HG02981 (cell line): ENCODE results near the gene LTBP2.

ENCODE experiments used
- ATAC-seq: cut with Tn5 transposase; IDR thresholded peaks from one replicate; pipeline ENCODE4 v1.9.1; 2021; ENCODE audit warnings: mild to moderate bottlenecking, moderate library complexity; ENCODE audit not compliant: unreplicated experiment

LTBP2 gene

DNA sequence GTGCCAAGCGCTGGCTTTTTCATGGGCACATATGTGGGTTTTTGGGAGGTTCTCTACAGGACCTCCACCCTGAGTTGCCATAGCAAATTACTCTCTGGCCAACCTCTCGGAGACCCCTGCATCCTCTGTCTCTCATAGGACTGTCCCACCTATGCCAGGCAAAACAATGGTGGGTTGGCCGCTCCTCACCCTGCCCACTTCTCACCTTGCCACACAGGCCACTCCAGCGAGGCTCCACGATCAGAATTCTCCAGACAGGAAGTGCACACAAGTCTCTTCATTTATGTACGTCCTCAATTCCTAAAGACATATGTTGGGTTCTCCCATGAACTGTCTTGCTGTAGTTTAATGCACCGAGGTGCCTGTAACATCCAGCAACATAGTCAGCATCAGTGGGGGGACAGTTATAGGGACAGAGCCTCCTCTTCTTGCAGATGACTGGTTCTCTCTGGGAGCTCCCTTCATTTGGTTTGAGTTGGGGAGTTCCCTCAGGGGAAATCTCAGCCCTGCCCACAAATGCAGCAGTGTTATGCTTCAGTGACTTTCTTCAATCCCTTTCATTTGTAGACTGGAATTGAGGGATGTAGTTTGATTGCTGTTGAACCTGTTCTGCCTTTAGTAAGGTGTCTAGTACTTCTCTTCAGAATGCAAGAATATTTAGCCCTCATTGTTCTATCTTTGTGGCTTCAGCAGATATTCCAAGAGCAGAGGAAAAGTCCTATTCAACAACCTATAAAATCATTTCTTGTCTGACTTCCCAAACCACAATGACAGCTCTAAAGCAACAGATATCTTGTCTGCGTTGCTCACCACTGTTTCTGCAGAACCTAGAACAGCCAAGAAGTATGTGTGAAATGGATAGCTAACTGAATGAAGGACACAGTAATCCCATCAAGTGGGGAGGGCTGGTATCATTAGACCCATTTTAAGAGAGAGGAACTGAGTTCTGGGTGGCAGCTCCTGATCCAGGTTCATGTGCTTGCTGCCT, 2.8 kb upstream of the LTBP2 start:
- ATAC-seq: no peak

DNA sequence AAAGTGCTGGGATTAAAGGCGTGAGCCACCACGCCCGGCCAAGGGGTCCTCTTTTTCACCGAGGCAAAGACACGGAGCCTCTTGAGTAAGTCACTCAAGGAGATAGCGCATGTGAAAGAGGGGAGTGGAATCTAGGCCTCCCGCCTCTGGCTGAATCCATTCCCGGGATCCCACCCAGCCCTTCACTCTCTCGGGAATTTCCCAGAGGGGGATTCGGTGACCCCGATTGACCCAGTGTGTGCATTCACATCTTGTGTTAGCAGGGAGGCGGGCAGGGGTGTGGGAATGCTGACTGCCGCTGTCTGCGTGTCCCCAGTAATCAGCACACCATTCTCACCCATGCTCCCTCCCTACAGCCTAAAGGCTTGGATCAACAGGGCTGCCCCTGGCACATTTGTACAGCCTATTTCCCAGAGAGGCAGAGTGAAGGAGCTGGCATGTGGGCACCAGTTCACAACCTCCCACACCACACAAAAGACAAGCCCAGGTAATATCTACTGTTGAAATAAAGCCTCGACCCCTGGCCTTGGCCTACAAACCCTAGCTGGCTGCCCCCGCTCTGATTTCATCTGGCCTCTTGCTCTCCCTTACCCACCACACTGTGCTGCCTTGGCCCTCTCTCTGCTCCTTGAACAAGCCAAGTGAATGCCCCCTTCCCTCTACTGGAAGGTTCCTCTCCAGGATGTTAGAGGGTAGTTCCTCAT, 1.3 kb upstream of the LTBP2 start:
- no peak for ATAC-seq

DNA sequence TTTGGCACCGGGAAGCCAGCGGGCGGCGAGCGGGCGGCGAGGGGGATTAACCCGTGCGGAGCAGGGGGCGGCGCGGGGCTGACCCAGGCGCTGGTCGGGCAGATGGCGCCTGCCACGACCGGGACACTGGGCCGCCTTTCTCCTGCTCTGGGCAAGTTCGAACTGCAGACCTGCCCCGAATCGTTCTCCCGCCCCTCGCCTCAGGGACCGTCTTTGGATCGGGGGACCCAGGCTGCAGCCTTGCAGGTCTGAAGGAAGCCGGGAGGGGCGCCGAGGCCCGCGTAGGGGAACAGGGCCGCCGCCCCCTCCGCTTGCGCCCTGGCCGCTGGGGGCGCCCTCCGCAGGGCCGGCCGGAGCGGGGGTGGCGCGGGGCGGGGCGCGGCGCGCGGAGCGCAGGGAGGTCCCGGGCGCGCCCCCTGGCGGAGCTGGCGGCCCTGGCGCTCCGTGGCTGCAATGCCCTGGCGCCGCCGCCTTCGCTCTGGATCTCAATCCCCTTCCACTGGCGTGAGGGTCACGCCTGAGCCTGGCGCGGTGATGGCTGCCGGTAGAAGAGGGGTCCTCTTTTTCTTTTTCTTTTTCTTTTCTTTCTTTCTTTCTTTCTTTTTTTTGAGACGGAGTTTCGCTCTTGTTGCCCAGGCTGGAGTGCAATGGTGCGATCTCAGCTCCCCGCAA, 449 bp upstream of the LTBP2 start:
- ATAC-seq: no peak

DNA sequence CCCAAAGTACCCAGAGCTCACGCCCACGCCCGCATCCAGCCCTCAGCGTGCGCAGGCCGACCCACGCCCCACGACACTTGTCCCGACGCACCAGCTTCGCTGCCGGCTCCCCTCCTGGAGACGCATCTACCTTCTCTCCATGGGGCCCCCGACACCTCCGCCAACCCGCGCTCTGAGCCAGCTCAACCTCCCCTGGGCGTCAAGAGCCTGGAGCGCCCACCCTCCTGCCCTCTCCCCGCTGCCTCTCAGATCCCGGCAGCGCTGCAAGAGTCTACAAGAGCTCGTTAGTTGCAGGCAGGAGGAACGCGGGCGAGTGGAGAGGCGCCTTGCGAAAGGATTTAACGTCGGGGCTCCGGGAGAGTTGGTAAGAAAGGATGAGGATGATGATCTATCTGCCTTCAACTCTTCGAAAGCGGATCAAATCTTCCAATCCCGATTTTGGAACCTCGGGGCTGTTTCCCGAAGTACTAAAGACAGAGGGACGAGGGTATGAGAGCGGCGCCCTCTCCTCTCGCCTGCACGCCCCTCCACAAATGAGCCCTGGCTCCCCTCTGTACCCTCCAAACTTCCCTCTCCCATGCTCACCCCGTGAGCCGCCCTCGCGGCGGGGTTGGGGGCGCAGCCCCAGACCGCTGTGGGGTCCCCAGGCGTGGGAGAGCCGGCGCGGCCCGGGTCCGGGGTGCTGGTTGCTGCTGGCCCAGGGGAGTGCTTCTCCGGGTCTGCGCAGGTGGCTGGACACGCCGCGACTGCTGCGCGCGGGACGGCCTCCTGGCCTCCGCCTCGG, 979 bp downstream of the LTBP2 start:
- ATAC-seq: no peak

DNA sequence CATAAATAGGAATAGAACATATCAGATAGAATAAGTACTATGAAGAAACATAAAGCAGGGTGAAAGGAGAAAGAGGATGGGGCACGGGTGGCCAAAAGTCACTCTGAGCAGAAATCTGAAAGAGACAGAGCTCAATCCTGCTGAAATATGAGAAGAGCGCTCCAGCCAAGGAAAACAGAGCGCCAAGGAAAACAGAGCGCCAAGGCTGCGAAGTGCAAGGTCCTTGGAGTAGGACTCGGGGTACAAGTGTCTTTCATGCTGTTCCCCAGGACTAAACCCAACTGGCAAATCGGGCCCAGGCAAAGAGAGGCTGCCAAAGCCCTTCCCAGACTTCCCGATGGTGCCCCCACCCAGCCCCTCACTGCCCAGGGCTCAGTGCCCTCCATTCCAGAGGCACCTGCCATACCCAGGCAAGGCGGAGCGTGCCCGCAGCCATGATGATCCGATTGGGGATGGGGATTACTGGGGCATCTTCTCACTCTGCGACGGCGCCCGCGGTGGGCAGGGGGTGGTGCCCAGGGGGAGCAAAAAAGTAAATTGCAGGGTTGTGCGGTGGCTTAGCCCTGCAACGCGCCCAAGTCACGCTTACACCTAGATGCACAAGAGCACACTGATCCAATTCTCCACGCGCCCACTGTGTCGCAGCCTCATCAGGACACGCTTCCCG, 1.7 kb downstream of the LTBP2 start:
- no peak for ATAC-seq

DNA sequence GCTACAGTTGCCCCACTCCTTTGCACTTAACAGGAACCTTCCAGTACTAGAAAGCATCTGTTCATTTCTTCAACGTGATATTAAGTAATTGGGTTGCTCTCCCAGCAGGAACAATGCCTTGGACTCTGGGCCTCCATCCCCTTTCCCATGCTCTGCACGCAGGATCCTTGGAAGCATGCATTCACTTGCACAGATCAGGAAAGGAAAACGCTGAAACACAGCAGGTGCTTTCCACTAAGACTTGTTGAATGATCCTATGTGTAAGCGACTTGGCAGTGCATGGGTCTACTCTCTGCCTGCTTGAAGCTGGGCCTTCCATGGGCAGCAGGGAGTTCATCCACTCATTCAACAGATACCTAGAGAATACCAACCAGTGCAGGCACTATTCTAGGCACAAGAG, 2.3 kb downstream of the LTBP2 start:
- ATAC-seq: no peak

DNA sequence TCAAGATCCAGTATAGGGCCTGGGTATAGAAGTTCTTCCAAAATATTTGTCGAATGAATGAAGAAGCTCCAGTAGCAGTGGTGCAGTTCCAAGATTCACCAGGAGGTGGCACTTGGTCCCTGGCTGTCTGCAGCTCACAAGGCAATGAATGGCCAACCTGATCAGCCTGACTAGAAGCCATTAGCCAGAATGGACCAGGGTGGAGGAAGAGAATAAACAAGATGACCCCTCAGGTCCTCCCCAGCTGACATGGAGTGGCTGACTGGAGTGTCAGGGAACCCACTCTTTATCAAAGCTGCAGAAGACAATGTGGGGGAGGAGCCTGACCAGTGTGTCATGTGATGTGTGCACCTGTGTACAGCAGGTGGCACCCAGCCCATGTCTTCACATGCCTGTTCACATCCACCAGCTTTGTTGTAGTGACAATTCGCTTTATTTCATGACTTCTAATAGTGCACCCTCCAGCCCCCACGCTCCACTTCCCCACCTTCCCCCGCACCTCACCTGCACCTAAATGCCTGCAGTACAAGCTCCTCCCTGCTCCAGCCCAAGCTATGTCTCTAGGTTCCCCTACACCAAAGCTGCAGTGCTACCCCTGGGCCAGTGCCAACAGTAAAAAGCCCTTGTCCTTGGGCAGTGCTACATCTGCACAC, 3.0 kb downstream of the LTBP2 start:
- no peak for ATAC-seq

DNA sequence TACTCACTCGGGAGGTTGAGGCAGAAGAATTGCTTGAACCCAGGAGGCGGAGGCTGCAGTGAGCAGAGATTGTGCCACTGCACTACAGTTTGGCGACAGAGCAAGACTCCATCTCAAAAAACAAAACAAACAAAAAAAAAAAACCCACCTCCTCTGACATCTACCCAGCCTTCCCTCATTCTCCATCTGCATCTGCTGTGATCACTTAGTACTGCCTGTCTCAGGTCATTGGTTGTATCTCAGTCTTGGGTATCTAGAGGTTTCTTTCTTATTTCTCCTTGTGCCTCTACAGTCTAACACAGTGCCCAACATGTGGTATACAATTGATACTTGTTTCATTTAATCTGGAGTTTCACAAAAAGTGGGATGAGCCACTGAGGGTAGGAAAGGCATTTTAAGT, 5.3 kb downstream of the LTBP2 start:
- no peak for ATAC-seq

DNA sequence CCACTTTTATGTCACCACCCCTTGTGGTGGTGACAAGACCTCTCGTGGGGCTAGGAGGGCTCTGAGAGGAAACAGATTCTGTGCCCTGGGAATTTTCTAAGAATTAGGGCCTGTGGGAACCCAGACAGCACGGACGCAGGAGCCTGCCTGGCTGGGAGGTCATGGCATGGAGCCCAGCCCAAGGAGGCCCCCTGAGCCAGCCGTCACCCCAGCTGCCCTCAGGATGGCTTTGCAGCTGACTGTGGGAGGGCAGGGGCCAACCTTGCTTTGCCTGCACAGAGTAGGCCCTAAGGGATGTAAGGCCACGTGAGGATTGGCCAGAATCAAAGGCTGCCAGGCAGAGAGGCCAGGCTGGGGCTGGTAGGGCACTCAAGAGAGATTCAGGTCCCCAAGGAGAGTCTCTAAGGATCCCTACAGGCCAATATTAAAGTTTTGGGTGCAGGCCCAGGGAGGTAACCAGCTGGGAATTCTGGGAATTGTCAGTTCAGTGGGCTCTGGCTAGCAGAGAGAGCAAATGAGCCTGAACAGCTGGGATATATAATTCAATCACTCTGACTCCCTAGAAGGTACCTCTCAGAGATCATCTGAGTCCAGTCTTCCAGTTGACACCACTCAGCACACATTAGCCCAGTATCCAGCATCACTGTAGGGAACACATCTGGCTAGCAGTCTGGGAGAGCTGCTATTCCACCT, 6.4 kb downstream of the LTBP2 start:
- no peak for ATAC-seq

DNA sequence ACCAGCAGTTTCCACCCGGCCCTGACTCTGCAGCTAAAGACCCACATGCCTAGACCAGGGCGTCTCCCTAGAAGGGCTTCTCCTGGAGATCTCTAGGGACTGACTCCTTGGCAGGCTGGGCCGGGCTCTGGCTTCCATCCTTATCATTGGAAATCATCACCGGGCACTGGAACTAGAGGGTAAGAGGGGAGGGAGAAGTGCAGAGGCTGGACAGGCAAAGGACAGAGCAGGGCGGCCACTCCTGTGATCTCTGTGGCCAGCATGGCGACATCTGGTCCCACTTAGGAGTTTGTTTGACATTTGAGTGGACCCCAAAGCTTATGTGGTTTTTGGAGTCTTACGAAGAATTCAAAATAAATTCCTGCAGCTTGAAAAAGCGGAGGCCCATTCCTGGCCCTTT, 7.1 kb downstream of the LTBP2 start:
- no peak for ATAC-seq

DNA sequence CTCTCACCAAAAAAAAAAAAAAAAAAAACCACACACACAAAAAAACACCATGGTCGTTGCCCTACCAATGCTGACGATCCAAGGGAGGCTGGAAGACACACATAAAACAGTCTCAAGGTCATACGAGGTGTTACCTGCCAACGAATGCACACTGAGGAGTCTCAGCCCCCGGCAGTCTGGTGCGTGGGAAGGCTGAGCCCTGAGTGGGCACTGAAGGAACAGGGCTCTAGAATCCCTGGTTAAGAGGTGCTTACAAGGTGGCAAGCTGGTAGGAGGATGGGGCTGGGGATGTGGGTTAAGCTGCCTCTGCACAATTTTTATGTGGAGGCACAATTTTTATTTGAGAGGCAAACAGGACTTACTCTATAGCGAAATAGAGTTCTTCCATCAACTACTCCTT, 7.9 kb downstream of the LTBP2 start:
- ATAC-seq: no peak

DNA sequence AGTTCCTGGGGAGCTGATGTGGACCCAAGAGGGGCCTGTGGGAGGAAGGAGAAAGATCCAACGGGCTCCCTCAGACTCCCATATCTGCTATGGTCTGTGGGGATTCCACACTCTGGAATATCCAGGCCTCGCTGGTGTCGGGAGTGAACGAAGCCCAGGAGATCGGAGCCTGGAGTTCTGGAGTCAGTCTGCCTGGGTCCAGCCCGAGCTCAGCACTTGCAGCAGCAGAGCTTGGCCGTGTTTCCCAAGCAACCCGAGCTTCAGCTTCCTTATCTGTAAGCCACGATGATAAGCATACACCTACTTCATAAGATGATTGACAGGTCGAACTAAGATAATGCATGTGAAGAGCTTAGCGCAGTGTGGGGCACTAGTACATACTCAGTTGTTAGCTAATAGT, 10.1 kb downstream of the LTBP2 start:
- ATAC-seq: no peak

DNA sequence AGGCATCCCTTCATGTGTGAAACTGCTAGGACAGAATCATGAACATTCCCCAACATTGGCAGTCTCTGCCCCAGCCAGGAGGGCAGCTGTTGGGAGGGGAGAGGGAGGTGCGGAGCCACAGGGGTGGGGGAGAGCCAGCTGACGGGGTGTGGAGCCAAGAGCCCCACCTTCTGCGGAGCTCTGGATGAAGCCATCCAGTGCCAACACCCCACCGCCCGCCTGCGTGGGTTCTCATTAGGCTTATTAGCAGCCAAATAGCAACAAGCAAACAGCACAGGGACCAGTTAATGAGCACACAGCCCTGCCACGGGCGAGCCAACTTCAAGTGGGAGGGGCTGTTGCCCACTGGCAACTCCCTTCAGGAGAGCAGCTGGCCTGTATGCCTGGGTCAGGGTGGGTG, 12.1 kb downstream of the LTBP2 start:
- ATAC-seq: no peak

DNA sequence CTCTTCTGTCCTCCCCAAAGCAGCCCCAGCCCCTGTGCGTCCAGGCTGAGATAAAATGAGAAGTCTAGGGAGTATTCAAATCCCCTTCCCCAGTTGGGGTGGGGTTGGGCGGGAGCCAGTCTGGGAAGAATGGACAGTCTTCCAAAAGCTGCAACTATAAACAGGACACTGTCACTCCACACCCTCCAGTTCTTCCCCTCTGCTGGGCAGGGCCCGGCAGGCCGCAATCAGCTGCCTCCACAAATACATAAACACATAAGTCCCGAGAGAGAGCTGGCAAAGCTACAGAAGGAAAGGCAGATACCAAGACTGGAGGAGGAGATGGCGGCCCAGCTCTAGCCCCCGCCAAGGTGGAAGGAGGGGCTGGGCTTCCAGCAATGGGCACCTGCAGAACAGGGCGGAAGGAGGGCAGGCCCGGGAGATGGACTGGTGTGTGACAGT, 12.7 kb downstream of the LTBP2 start:
- ATAC-seq: no peak

DNA sequence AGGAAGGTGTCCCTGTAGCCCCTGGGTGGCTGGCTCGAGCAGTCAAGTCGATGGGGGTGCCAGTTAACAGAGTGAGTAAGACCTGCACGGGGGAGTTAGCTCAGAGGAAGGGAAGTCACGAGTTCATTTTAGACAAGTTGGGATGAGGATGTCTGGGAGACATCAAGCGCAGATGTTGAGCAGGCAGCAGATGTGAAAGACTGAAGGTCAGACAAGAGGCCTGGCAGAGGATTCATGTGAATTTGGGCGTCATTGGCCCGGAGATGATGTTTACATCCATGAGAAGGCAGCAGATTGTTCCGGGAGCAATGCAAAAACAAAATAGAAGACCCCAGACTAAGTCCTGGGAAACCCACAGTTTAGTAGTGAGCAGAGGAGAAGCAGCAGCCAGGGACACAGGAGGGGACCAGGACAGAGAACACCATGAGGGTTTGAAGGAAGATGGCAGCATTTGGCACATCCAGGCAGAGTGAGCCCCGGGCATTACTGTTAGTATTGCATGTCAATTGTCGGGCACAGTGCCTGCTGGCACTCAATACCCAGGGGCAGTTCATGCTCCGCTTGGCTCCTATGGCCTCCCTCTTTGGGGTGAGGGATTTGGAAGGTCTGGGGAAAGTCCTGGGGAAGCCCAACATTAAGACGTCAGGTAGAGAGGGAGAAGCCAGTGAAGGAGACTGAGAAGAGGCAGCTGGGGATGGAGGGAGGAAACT, 15.1 kb downstream of the LTBP2 start:
- no peak for ATAC-seq

DNA sequence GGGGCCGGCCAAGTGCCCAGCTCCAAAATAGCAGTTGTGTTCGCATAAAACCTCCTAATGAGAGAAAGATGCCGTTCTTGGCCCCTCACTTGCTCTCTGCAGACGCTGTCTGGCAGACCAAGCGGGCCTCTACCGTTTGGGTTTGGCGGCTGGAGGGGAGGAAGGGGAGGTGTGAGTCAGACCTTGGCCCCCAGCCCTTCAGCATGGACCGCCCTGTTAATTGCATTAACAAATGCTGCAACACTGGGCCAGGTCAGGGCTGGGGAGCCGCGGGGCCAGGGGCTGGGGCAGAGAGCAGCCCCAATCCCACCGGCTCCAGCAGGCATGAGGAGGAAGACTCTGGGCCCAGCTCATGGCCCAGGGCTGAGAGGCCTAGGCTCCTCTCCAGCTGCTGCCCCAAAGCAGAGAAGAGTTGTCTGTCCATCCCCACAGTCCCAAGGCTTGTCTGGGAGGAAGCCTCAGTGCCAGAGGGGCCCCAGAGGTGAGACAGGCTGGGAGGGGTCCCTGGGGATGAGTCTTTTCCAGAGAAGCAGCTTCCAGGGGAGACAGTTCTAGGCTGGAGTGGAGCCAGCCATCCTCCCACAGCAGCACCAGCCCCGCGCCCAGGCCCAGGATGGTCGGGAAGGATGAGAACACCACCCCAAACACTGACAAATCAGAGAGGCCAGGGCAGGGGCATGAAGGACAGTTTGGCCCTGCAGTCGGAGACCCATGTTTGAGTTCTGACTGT, 16.9 kb downstream of the LTBP2 start:
- no peak for ATAC-seq

DNA sequence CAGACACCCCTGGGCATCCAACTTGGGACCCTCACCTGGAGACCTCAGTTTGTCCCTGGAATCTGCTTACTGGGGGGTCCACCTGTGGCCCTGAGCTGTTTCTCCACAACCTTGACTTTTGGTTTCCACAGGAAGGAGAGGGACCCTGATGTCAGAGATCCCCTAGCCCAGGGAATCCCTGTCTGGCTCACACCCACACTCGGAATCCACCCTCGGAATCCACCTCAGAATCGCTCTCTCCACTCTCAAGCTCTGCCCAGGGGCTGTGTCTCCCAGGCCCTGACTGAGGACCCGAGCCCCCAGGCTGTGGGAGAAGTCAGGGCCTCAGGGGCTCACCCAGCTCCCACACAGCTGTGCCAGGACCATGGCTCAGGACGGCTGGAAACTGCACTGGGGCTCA, 17.4 kb downstream of the LTBP2 start:
- no peak for ATAC-seq

DNA sequence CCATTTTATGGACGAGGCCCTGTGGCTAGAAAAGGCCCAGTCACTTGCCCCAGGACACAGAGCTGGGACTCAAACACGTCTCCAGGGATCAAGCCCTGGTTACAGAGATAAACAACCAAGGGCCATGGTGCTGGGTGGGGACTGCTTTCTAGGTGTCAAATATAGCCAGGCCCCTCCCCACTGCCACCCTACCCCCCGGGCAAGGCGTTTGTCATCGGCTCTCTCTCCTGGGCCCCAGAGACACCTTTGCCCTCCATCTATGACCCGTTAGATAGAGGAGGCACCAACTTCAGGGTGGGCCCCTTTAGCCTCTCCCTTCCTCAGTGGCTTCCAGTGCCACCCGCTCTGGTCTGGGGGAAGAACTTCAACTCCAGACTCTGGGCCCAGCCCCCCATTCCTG, 18.0 kb downstream of the LTBP2 start:
- ATAC-seq: no peak
